Measurements from ENCODE around the gene MPV17L2. TPM values are rescaled to one million over a fixed set of nuclear protein-coding genes. Genes with fewer than 3 reads are reported as not detected.

Gene MPV17L2
- total and polyA plus RNA-seq, 2 of the 4 experiments (the other 2 are of a cell fraction), result 7.2 to 19.5 TPM

DNA sequence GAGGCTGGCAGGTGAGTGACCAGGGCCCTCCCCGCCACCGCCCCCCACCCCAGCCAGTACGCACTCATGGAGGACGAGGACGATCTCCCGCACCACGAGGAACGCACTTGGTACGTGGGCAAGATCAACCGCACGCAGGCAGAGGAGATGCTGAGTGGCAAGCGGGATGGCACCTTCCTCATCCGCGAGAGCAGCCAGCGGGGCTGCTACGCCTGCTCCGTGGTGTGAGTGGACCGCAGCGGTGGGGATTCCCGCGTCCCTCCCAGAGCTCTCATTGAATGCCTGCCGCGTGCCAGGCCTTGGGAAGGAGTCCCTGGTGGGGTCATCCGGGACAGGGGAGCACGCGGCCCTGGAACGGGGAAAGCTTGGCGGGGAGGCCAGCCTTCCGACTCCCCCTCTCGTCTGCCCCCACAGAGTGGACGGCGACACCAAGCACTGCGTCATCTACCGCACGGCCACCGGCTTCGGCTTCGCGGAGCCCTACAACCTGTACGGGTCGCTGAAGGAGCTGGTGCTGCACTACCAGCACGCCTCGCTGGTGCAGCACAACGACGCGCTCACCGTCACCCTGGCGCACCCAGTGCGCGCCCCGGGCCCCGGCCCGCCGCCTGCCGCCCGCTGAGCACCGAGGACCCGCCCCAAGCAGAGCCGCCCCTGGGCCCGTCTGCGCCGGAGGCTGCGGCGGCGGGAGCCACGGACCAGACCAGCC is 24.2 kb upstream of the MPV17L2 start:
- in situ Hi-C loops (cut with MboI; ENCODE audit: low sequenced_read_pairs), result no loop called here
- CTCF ChIA-PET, result no interaction called here

More for the DNA sequence above, 24.2 kb upstream of the MPV17L2 start:
- H3K27ac ChIP-seq (ENCODE audit: insufficient read depth, low read length), result no peak overlapping the region
- BruUV-seq (replicated peaks), result no TSS peak
- H3K27me3 ChIP-seq (ENCODE audit: control insufficient read depth, insufficient read depth, low read length), result no peaks in the 10 kb centered on the region
- peaks cover 33% of the 10 kb centered on the region for H3K36me3 ChIP-seq (ENCODE audit: control insufficient read depth, insufficient read depth, low read length)
- H3K4me1 ChIP-seq (ENCODE audit: control insufficient read depth, insufficient read depth, low read length), result peaks cover 3% of the 10 kb centered on the region; the same call in 1 of the 2 replicates
- H3K4me2 ChIP-seq (ENCODE audit: low read depth, low read length), result no peak overlapping the region
- H2BK120ac ChIP-seq (ENCODE audit: low read depth, low read length), result no peak overlapping the region
- H4K91ac ChIP-seq (ENCODE audit: insufficient read depth, low read depth, low read length), result no peak overlapping the region
- H3K23ac ChIP-seq (ENCODE audit: low read depth, low read length), result no peak overlapping the region
- no peak overlapping the region for H3K56ac ChIP-seq (ENCODE audit: extremely low read depth, insufficient read depth, low read length)
- no peak overlapping the region for H2AK5ac ChIP-seq (ENCODE audit: low read depth, low read length)
- no peak overlapping the region for H2BK20ac ChIP-seq (ENCODE audit: low read depth, low read length)
- H3K4me3 ChIP-seq (ENCODE audit: insufficient read depth, low read depth, low read length), result no peak overlapping the region
- no peak overlapping the region for H2AFZ ChIP-seq (replicated peaks; ENCODE audit: low read length, poor library complexity)
- 97% methylated on average over 40 of the region's 66 CpGs; no CpG with 5 or more reads in 1 of the 2 experiments for WGBS, 2 experiments (ENCODE audit: extremely low coverage in 2 of 2, insufficient read length in 1 of 2)
- POLR2A ChIA-PET (ENCODE audit: unreplicated experiment), result no interaction called here
- H3K18ac ChIP-seq (ENCODE audit: low read depth, low read length), result no peak overlapping the region
- H2BK15ac ChIP-seq (ENCODE audit: low read depth, low read length), result no peak overlapping the region
- H2BK5ac ChIP-seq (ENCODE audit: low read depth, low read length, poor library complexity, severe bottlenecking), result no peak overlapping the region
- intact Hi-C loops (cut with micrococcal nuclease), result loop anchor here (1.0 kb wide), 1 partner anchor 56 kb away; no protein-coding TSS in a partner anchor
- H4K20me1 ChIP-seq (ENCODE audit: insufficient read depth, low read length), result no peaks in the 10 kb centered on the region
- H4K8ac ChIP-seq (ENCODE audit: low read depth in 2 of 2, low read length in 2 of 2), result no peak overlapping the region
- H3K9me1 ChIP-seq (ENCODE audit: insufficient read depth, low read length), result no peaks in the 10 kb centered on the region
- no peak overlapping the region for H3K14ac ChIP-seq (replicated peaks; ENCODE audit: low read depth, low read length)
- ATAC-seq (ENCODE audit: low read depth) (no peak), DNase-seq (no peak)
- H4K5ac ChIP-seq (ENCODE audit: low read depth, low read length), result no peak overlapping the region
- no peak overlapping the region for H3K4ac ChIP-seq (ENCODE audit: low read depth, low read length)
- no peak overlapping the region for H3K9ac ChIP-seq (ENCODE audit: low read depth, low read length)
- dilution Hi-C loops (cut with HindIII; ENCODE audit: low sequenced_read_pairs, unreplicated experiment), result no loop called here
- no peaks in the 10 kb centered on the region for H3K9me3 ChIP-seq (ENCODE audit: control insufficient read depth, insufficient read depth, low read length)
- no peak overlapping the region for H2AK9ac ChIP-seq (replicated peaks; ENCODE audit: low read depth, low read length, poor library complexity)
- TF ChIP-seq, protein P1, sequence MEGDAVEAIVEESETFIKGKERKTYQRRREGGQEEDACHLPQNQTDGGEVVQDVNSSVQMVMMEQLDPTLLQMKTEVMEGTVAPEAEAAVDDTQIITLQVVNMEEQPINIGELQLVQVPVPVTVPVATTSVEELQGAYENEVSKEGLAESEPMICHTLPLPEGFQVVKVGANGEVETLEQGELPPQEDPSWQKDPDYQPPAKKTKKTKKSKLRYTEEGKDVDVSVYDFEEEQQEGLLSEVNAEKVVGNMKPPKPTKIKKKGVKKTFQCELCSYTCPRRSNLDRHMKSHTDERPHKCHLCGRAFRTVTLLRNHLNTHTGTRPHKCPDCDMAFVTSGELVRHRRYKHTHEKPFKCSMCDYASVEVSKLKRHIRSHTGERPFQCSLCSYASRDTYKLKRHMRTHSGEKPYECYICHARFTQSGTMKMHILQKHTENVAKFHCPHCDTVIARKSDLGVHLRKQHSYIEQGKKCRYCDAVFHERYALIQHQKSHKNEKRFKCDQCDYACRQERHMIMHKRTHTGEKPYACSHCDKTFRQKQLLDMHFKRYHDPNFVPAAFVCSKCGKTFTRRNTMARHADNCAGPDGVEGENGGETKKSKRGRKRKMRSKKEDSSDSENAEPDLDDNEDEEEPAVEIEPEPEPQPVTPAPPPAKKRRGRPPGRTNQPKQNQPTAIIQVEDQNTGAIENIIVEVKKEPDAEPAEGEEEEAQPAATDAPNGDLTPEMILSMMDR (conservative IDR thresholded peaks at IDR 0.05; ENCODE audit: low read depth, low read length), result no peak
- TF ChIP-seq SMC3 (IDR thresholded peaks at IDR 0.05; ENCODE audit: low read depth, low read length) (no peak), CHD1 (IDR thresholded peaks at IDR 0.05; ENCODE audit: low read depth, low read length) (no peak), CEBPB (IDR thresholded peaks at IDR 0.05; ENCODE audit: low read depth, low read length) (no peak), BHLHE40 (IDR thresholded peaks at IDR 0.05; ENCODE audit: low read depth, low read length) (no peak), POLR2A (IDR thresholded peaks at IDR 0.05; ENCODE audit: low read depth, low read length) (no peak), RCOR1 (IDR thresholded peaks at IDR 0.05; ENCODE audit: insufficient replicate concordance, low read length) (no peak), FOS (IDR thresholded peaks at IDR 0.05; ENCODE audit: low read depth, low read length) (no peak), MAFK (IDR thresholded peaks at IDR 0.05; ENCODE audit: low read depth, low read length) (no peak), RFX5 (IDR thresholded peaks at IDR 0.05; ENCODE audit: low read depth, low read length) (no peak), RAD21 (IDR thresholded peaks at IDR 0.05; ENCODE audit: low read length) (no peak)
- TF ChIP-seq, protein P2, sequence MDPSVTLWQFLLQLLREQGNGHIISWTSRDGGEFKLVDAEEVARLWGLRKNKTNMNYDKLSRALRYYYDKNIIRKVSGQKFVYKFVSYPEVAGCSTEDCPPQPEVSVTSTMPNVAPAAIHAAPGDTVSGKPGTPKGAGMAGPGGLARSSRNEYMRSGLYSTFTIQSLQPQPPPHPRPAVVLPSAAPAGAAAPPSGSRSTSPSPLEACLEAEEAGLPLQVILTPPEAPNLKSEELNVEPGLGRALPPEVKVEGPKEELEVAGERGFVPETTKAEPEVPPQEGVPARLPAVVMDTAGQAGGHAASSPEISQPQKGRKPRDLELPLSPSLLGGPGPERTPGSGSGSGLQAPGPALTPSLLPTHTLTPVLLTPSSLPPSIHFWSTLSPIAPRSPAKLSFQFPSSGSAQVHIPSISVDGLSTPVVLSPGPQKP (IDR thresholded peaks at IDR 0.05; ENCODE audit: borderline replicate concordance, low read depth, low read length), result no peak
- H3K79me1 ChIP-seq (ENCODE audit: low read depth in 1 of 2, low read length in 2 of 2), result no peaks in the 10 kb centered on the region

Data from IMR-90 (cell line).